ENCODE measurements around the gene FMR1NB. TPM values are rescaled to one million over a fixed set of nuclear protein-coding genes. Genes with fewer than 3 reads are reported as not detected.

The FMR1NB gene
- total and polyA plus RNA-seq, 2 of the 4 experiments (the other 2 are of a cell fraction) = not detected

DNA sequence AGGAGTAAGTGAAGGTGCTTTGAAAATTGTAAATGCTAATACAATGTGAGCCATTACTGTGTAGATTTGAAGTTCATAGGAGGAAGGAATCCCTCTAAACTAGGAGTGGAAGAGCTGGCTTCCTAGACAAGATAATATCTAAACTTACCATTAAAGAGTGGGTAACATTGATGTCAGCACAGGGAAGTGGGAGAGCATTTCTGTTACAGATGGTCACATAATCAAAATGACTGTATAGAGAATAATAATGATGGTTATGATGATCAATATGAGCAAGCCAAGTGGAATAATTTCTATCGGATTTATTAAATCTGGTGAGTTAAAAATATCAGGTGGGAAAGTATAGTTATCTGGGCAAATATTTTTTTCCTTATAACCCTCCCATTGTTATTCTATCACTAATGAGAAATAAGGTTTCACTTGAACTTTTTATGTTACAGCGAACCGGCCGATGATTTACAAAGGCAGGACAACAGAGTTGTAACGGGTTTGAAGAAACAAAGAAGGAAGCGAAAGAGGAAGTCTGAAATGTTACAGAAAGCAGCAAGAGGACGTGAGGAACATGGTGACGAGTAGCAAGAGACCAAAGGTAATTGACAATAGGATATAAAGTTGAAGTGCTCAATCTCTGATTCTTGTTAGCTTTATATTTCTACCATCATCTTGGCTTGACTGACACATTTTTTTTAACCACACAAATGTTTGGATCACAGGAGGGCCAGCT lies 43.5 kb downstream of the FMR1NB start:
- Histone ChIP-seq H3K36me3 (ENCODE audit: control insufficient read depth, insufficient read depth, low read length) (no peaks in the 10 kb centered on the region), H3K14ac (replicated peaks; ENCODE audit: low read depth, low read length) (no peak overlapping the region), H3K4ac (ENCODE audit: low read depth, low read length) (no peak overlapping the region), H2BK5ac (ENCODE audit: low read depth, low read length, poor library complexity, severe bottlenecking) (no peak overlapping the region), H3K56ac (ENCODE audit: extremely low read depth, insufficient read depth, low read length) (no peak overlapping the region), H3K4me1 (ENCODE audit: control insufficient read depth, insufficient read depth, low read length) (no peaks in the 10 kb centered on the region), H2BK120ac (ENCODE audit: low read depth, low read length) (no peak overlapping the region), H3K4me3 (ENCODE audit: insufficient read depth, low read depth, low read length) (no peak overlapping the region), H3K4me2 (ENCODE audit: low read depth, low read length) (no peak overlapping the region), H3K9me1 (ENCODE audit: insufficient read depth, low read length) (no peaks in the 10 kb centered on the region), H2AK5ac (ENCODE audit: low read depth, low read length) (no peak overlapping the region), H3K79me1 (ENCODE audit: low read depth in 1 of 2, low read length in 2 of 2) (no peaks in the 10 kb centered on the region), H3K9me3 (ENCODE audit: control insufficient read depth, insufficient read depth, low read length) (no peaks in the 10 kb centered on the region; the same call in 1 of the 2 replicates), H4K91ac (ENCODE audit: insufficient read depth, low read depth, low read length) (no peak overlapping the region), H4K8ac (ENCODE audit: low read depth in 2 of 2, low read length in 2 of 2) (no peak overlapping the region), H3K18ac (ENCODE audit: low read depth, low read length) (no peak overlapping the region), H2AK9ac (replicated peaks; ENCODE audit: low read depth, low read length, poor library complexity) (no peak overlapping the region), H3K27me3 (ENCODE audit: control insufficient read depth, insufficient read depth, low read length) (no peaks in the 10 kb centered on the region), H4K5ac (ENCODE audit: low read depth, low read length) (no peak overlapping the region), H4K20me1 (ENCODE audit: insufficient read depth, low read length) (no peaks in the 10 kb centered on the region), H2BK15ac (ENCODE audit: low read depth, low read length) (no peak overlapping the region), H3K9ac (ENCODE audit: low read depth, low read length) (no peak overlapping the region), H2AFZ (replicated peaks; ENCODE audit: low read length, poor library complexity) (no peak overlapping the region), H3K27ac (ENCODE audit: insufficient read depth, low read length) (no peak overlapping the region), H3K23ac (ENCODE audit: low read depth, low read length) (no peak overlapping the region), H2BK20ac (ENCODE audit: low read depth, low read length) (no peak overlapping the region)
- WGBS, 2 experiments (ENCODE audit: extremely low coverage in 2 of 2, insufficient read length in 1 of 2) = 64% methylated on average over 4 of the region's 8 CpGs; no CpG with 5 or more reads in 1 of the 2 experiments
- DNase-seq (no peak), ATAC-seq (ENCODE audit: low read depth) (no peak)
- intact Hi-C loops (cut with micrococcal nuclease) = no loop called here
- in situ Hi-C loops (cut with MboI; ENCODE audit: low sequenced_read_pairs) = loop anchor here (25.0 kb wide), 1 partner anchor 1263 kb away; no protein-coding TSS in a partner anchor
- dilution Hi-C loops (cut with HindIII; ENCODE audit: low sequenced_read_pairs, unreplicated experiment) = no loop called here
- CTCF ChIA-PET = no interaction called here
- POLR2A ChIA-PET (ENCODE audit: unreplicated experiment) = no interaction called here
- BruUV-seq (replicated peaks) = no TSS peak
- TF ChIP-seq RFX5 (IDR thresholded peaks at IDR 0.05; ENCODE audit: low read depth, low read length) (no peak), FOS (IDR thresholded peaks at IDR 0.05; ENCODE audit: low read depth, low read length) (no peak), POLR2A (IDR thresholded peaks at IDR 0.05; ENCODE audit: low read depth, low read length) (no peak), CEBPB (IDR thresholded peaks at IDR 0.05; ENCODE audit: low read depth, low read length) (no peak), MAZ (IDR thresholded peaks at IDR 0.05; ENCODE audit: borderline replicate concordance, low read depth, low read length) (no peak), RAD21 (IDR thresholded peaks at IDR 0.05; ENCODE audit: low read length) (no peak), RCOR1 (IDR thresholded peaks at IDR 0.05; ENCODE audit: insufficient replicate concordance, low read length) (no peak)
- TF ChIP-seq, protein P1, sequence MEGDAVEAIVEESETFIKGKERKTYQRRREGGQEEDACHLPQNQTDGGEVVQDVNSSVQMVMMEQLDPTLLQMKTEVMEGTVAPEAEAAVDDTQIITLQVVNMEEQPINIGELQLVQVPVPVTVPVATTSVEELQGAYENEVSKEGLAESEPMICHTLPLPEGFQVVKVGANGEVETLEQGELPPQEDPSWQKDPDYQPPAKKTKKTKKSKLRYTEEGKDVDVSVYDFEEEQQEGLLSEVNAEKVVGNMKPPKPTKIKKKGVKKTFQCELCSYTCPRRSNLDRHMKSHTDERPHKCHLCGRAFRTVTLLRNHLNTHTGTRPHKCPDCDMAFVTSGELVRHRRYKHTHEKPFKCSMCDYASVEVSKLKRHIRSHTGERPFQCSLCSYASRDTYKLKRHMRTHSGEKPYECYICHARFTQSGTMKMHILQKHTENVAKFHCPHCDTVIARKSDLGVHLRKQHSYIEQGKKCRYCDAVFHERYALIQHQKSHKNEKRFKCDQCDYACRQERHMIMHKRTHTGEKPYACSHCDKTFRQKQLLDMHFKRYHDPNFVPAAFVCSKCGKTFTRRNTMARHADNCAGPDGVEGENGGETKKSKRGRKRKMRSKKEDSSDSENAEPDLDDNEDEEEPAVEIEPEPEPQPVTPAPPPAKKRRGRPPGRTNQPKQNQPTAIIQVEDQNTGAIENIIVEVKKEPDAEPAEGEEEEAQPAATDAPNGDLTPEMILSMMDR (conservative IDR thresholded peaks at IDR 0.05; ENCODE audit: low read depth, low read length) = no peak

All from IMR-90 (cell line).